HCT116 (cell line): ENCODE data around the gene CD34. TPM values are rescaled to one million over a fixed set of nuclear protein-coding genes. Genes with fewer than 3 reads are reported as not detected.

Experiments
- ATAC-seq: fragments of 200-7000 bp; cut with Tn5 transposase; 2 replicates; pipeline ENCODE4 v1.9.1; 2020; ENCODE audit warnings: mild to moderate bottlenecking, moderate library complexity
- BruUV-seq: library from RNA; stranded (reverse); fragments of 400-500 nt; replicated peaks from 2 replicates; lab custom pipeline; 2021; lab: Mats Ljungman, UMichigan
- CTCF ChIA-PET: fragments of 300-600 bp; sonication (Branson Sonifier 250); formaldehyde crosslinking; loops from one replicate; lab custom pipeline; 2021; ENCODE audit warnings: antibody characterized with exemption; lab: Charles Lee
- POLR2A ChIA-PET: fragments of 300-600, 350-600 bp; sonication (Branson Sonifier 250); formaldehyde crosslinking; loops from one replicate; lab custom pipeline; 2021; ENCODE audit warnings: antibody characterized with exemption; lab: Charles Lee
- RAD21 ChIA-PET, 2 experiments: fragments of 300-600 bp; sonication (Branson Sonifier 250); formaldehyde crosslinking; loops; one replicate each; lab custom pipeline; 2023; ENCODE audit warnings: low total read pairs in 2 of 2; ENCODE audit not compliant: uncharacterized antibody in 2 of 2, unreplicated experiment in 2 of 2, low non-redundant PET in 1 of 2; lab: Charles Lee
- DNase-seq: peaks from one replicate; pipeline ENCODE4 v3.0.0-alpha.2; 2010; ENCODE audit warnings: low read depth, low spot score
- H2AFZ ChIP-seq: fragments of 200-600 bp; shearing (Covaris generic), sonication (generic); 2 replicates; pipeline ENCODE4 v1.6.1; 2017; ENCODE audit warnings: low read depth, mixed run types, mixed read lengths, antibody characterized with exemption, low read length; ENCODE audit not compliant: poor library complexity, severe bottlenecking
- H3K27ac ChIP-seq: 2 replicates; pipeline ENCODE4 v1.5.1; 2012; ENCODE audit warnings: low read depth, low read length
- H3K27me3 ChIP-seq: fragments of 200-600 bp; sonication (generic); 2 replicates; pipeline ENCODE4 v1.6.1; 2016; ENCODE audit warnings: mixed run types, low read length, mixed read lengths; ENCODE audit not compliant: insufficient read depth
- H3K36me3 ChIP-seq, 2 experiments: fragments of 200-500 bp in 1 of 2; fragments of 200-600 bp in 1 of 2; sonication (Bioruptor generic) in 1 of 2; sonication (generic) in 1 of 2; 2 replicates each; pipeline versions ENCODE4 v1.5.1 to v1.6.1; 2014 to 2016; ENCODE audit warnings: low read length in 2 of 2, inconsistent platforms in 1 of 2, mixed read lengths in 1 of 2, mixed run types in 1 of 2; ENCODE audit not compliant: insufficient read depth in 2 of 2, control insufficient read depth in 1 of 2
- H3K4me1 ChIP-seq, 2 experiments: fragments of 200-600 bp in 1 of 2; sonication (generic) in 1 of 2; 2 replicates each; pipeline versions ENCODE4 v1.5.1 to v1.6.1; 2012 to 2017; ENCODE audit warnings: low read length in 2 of 2, inconsistent platforms in 1 of 2, mild to moderate bottlenecking in 1 of 2, mixed read lengths in 1 of 2, mixed run types in 1 of 2, moderate library complexity in 1 of 2; ENCODE audit not compliant: insufficient read depth in 2 of 2, control insufficient read depth in 1 of 2
- H3K4me2 ChIP-seq: fragments of 200-600 bp; sonication (generic); 2 replicates; pipeline ENCODE4 v1.6.1; 2017; ENCODE audit warnings: mixed run types, low read length, mixed read lengths
- H3K4me3 ChIP-seq, 2 experiments: fragments of 200-600 bp in 1 of 2; sonication (generic) in 1 of 2; replicated peaks in 1 of 2; 2 replicates each; pipeline ENCODE4 v1.5.1; 2011 to 2016; ENCODE audit warnings: low read length in 2 of 2, control low read depth in 1 of 2, low read depth in 1 of 2, mild to moderate bottlenecking in 1 of 2, mixed read lengths in 1 of 2, mixed run types in 1 of 2
- H3K79me2 ChIP-seq: fragments of 200-600 bp; sonication (generic); 2 replicates; pipeline ENCODE4 v1.6.1; 2017; ENCODE audit warnings: mild to moderate bottlenecking, mixed run types, low read length, moderate library complexity, mixed read lengths; ENCODE audit not compliant: insufficient read depth
- H3K9ac ChIP-seq: fragments of 200-600 bp; sonication (generic); 2 replicates; pipeline ENCODE4 v1.6.1; 2016; ENCODE audit warnings: low read length, mixed read lengths
- H3K9me2 ChIP-seq: fragments of 200-600 bp; sonication (generic), shearing (Covaris generic); 2 replicates; pipeline ENCODE4 v1.6.1; 2017; ENCODE audit warnings: mixed run types, mild to moderate bottlenecking, moderate library complexity; ENCODE audit not compliant: insufficient read depth
- H3K9me3 ChIP-seq, 2 experiments: fragments of 200-500 bp in 1 of 2; fragments of 200-600 bp in 1 of 2; sonication (Bioruptor generic) in 1 of 2; sonication (generic) in 1 of 2; 2 replicates each; pipeline ENCODE4 v1.6.1; 2014 to 2017; ENCODE audit warnings: low read length in 2 of 2, mixed read lengths in 2 of 2, inconsistent platforms in 1 of 2, low read depth in 1 of 2, mild to moderate bottlenecking in 1 of 2, mixed run types in 1 of 2, moderate library complexity in 1 of 2; ENCODE audit not compliant: control insufficient read depth in 1 of 2, insufficient read depth in 1 of 2
- H4K20me1 ChIP-seq: fragments of 200-600 bp; sonication (generic), shearing (Covaris generic); 2 replicates; pipeline ENCODE4 v1.6.1; 2017; ENCODE audit warnings: mixed run types, mild to moderate bottlenecking, moderate library complexity; ENCODE audit not compliant: insufficient read depth
- ATF3 ChIP-seq: IDR thresholded peaks from 2 replicates; pipeline ENCODE4 v1.6.1; 2012
- CBX3 ChIP-seq: IDR thresholded peaks from 2 replicates; pipeline ENCODE4 v1.6.1; 2012; ENCODE audit warnings: low read depth
- CEBPB ChIP-seq: IDR thresholded peaks from 2 replicates; pipeline ENCODE4 v1.6.1; 2012; ENCODE audit warnings: low read depth
- CTCF ChIP-seq, 3 experiments: fragments of 200-600 bp in 1 of 3; sonication (generic) in 1 of 3; IDR thresholded peaks in 2 of 3; conservative IDR thresholded peaks in 1 of 3; 2 replicates each; pipeline ENCODE4 v1.5.1; 2012 to 2017; ENCODE audit warnings: low read depth in 2 of 3, low read length in 2 of 3, antibody characterized with exemption in 1 of 3, borderline replicate concordance in 1 of 3, control low read depth in 1 of 3, mild to moderate bottlenecking in 1 of 3, mixed read lengths in 1 of 3, mixed run types in 1 of 3, moderate library complexity in 1 of 3; ENCODE audit not compliant: insufficient read depth in 1 of 3
- EGR1 ChIP-seq: IDR thresholded peaks from 2 replicates; pipeline ENCODE4 v1.6.1; 2012; ENCODE audit warnings: low read depth
- EZH2phosphoT487 ChIP-seq: fragments of 200-600 bp; IDR thresholded peaks from 2 replicates; pipeline ENCODE4 v1.6.1; 2018; ENCODE audit warnings: antibody characterized with exemption, borderline replicate concordance
- FOSL1 ChIP-seq: IDR thresholded peaks from 2 replicates; pipeline ENCODE4 v1.6.1; 2012; ENCODE audit warnings: low read depth
- JUND ChIP-seq: IDR thresholded peaks from 2 replicates; pipeline ENCODE4 v1.6.1; 2012
- MAX ChIP-seq: IDR thresholded peaks from 2 replicates; pipeline ENCODE4 v1.6.1; 2012
- POLR2A ChIP-seq: IDR thresholded peaks from 2 replicates; pipeline ENCODE4 v1.7.0; 2011; ENCODE audit warnings: borderline replicate concordance; ENCODE audit not compliant: insufficient read depth, insufficient read length; ENCODE audit errors: extremely low read depth
- RAD21 ChIP-seq: IDR thresholded peaks from 2 replicates; pipeline ENCODE4 v1.6.1; 2012; ENCODE audit warnings: low read depth, mild to moderate bottlenecking
- REST ChIP-seq: IDR thresholded peaks from 2 replicates; pipeline ENCODE4 v1.6.1; 2012; ENCODE audit warnings: low read depth
- SIN3A ChIP-seq: IDR thresholded peaks from 2 replicates; pipeline ENCODE4 v1.6.1; 2012; ENCODE audit warnings: low read depth
- SP1 ChIP-seq: IDR thresholded peaks from 2 replicates; pipeline ENCODE4 v1.6.1; 2012; ENCODE audit warnings: low read depth
- SRF ChIP-seq: IDR thresholded peaks from 2 replicates; pipeline ENCODE4 v1.6.1; 2012; ENCODE audit warnings: low read depth
- TCF7L2 ChIP-seq: IDR thresholded peaks from 2 replicates; pipeline ENCODE4 v1.7.0; 2011; ENCODE audit warnings: borderline replicate concordance, inconsistent platforms; ENCODE audit not compliant: insufficient read depth, insufficient read length; ENCODE audit errors: extremely low read depth
- YY1 ChIP-seq: IDR thresholded peaks from 2 replicates; pipeline ENCODE4 v1.6.1; 2011; ENCODE audit warnings: low read length, low read depth, moderate library complexity, mild to moderate bottlenecking; ENCODE audit not compliant: insufficient replicate concordance; ENCODE audit errors: extremely low read depth
- ZBTB33 ChIP-seq: IDR thresholded peaks from 2 replicates; pipeline ENCODE4 v1.6.1; 2011; ENCODE audit warnings: mild to moderate bottlenecking, low read length, moderate library complexity; ENCODE audit not compliant: insufficient replicate concordance; ENCODE audit errors: extremely low read depth
- ZFX ChIP-seq: fragments of 450-650 bp; IDR thresholded peaks from 2 replicates; pipeline ENCODE4 v1.6.1; 2017
- ZNF274 ChIP-seq: fragments of 200-500 bp; sonication (Bioruptor generic); IDR thresholded peaks from 2 replicates; pipeline ENCODE4 v1.6.1; 2014; ENCODE audit warnings: mild to moderate bottlenecking, low read depth, low read length, inconsistent platforms
- intact Hi-C: fragments of 100-400 bp; cut with micrococcal nuclease; formaldehyde crosslinking; loops from 2 replicates; pipeline ENCODE4 v1.10.0; 2022
- total RNA-seq: library from RNA; stranded (reverse); gene quantifications from one replicate; pipeline ENCODE4 v1.2.1, GENCODE V29; 2021; ENCODE audit not compliant: unreplicated experiment

CD34 gene
- total RNA-seq, 1 experiment from 2014 or later, result 0.07 TPM

GRCh38 chr1:207849016-207849415 lies 61.9 kb downstream of the CD34 start:
- H2AFZ ChIP-seq, result no peak overlapping the region
- H4K20me1 ChIP-seq, result no peaks in the 10 kb centered on the region
- peaks cover 57% of the 10 kb centered on the region for H3K79me2 ChIP-seq
- H3K4me1 ChIP-seq, result peaks cover 0 to 14% of the 10 kb centered on the region in 2 experiments; a peak in 2 of 4 replicates
- no TSS peak for BruUV-seq
- H3K4me2 ChIP-seq, result no peak overlapping the region
- H3K4me3 ChIP-seq, result no peak overlapping the region
- ATAC-seq (no peak), DNase-seq (no peak)
- RAD21 ChIA-PET, result no interaction called here
- intact Hi-C loops, result no loop called here
- no peak overlapping the region for H3K9ac ChIP-seq
- H3K27me3 ChIP-seq, result no peaks in the 10 kb centered on the region
- H3K36me3 ChIP-seq, result 0 out of 4 replicates have a peak, but pooled peaks cover 0 to 9% of the 10 kb centered on the region in 2 experiments
- CTCF ChIA-PET, result no interaction called here
- POLR2A ChIA-PET, result no interaction called here
- H3K9me2 ChIP-seq, result no peaks in the 10 kb centered on the region
- H3K27ac ChIP-seq, result no peak overlapping the region
- TF ChIP-seq SP1, result no peak
- TF ChIP-seq CBX3, result no peak
- TF ChIP-seq SRF, result no peak
- TF ChIP-seq CEBPB, result no peak
- no peak for TF ChIP-seq POLR2A
- TF ChIP-seq YY1, result no peak
- TF ChIP-seq EGR1, result no peak
- TF ChIP-seq FOSL1, result no peak
- TF ChIP-seq MAX, result no peak
- TF ChIP-seq REST, result no peak
- no peak for TF ChIP-seq RAD21
- TF ChIP-seq CTCF (IDR thresholded peaks at IDR 0.05 in 2 of 3, conservative IDR thresholded peaks at IDR 0.05 in 1 of 3; ENCODE audit: borderline replicate concordance in 1 of 3, insufficient read depth in 1 of 3, low read depth in 2 of 3, low read length in 2 of 3), result no peak
- no peak for TF ChIP-seq ZFX
- TF ChIP-seq EZH2phosphoT487, result no peak
- no peak for TF ChIP-seq ATF3
- TF ChIP-seq ZBTB33, result no peak
- TF ChIP-seq JUND, result no peak
- TF ChIP-seq TCF7L2, result no peak
- TF ChIP-seq SIN3A, result no peak
- no peak for TF ChIP-seq ZNF274
- no peaks in the 10 kb centered on the region for H3K9me3 ChIP-seq
